Measurements from ENCODE around the gene TUBAL3.

TUBAL3 gene

DNA sequence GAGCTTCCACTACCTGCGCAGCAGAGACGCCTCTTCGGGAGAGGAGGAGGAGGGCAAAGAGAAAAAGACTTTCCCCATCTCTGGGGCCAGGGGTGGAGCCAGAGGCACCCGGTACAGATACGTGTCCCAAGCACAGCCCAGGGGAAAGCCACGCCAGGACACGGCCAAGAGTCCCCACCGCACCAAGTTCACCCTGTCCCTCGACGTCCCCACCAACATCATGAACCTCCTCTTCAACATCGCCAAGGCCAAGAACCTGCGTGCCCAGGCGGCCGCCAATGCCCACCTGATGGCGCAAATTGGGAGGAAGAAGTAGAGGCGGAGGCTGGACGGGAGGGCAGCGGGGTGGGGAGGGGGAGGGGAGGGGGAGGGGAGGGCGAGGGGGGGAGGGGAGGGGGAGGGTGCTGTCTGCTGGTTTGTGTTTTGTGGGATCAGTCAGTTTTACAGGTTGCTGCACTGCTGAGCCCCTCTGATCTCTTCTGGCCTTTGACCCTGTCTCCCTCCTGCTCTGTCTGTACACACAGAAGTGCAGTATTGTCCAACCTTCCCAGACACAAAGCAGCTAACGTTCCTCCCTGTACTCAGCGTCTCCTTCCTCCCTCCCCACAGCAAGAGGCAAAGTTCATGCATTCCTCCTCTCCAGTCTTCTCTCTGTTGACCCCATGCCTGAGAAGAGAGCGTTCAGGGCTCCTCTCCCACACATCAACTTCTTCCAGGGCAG lies 30.6 kb downstream of the TUBAL3 start:
- no peak for DNase-seq

DNA sequence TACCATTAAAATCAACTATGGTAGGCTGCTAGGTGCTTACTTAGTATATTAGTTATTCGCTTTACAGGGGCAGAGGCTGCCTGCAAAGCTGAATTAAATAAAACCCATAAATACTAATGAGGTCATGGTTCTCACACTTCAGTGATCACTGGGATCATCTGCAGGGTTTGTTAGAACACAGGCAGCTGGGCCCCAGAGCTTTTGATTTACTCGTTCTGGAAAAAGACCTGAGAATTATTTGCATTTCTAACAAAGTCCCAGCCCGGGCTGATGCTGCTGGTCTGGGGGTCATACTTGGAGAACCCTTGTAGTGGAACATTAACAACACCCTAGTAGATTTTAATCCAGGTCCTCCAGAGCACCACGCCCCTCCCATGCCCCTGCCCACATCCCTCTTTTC lies 31.3 kb downstream of the TUBAL3 start:
- DNase-seq = no peak

- no peak for DNase-seq
These were observed 33.9 kb downstream of the TUBAL3 start for GRCh38 chr10:5370493-5371352.

DNA sequence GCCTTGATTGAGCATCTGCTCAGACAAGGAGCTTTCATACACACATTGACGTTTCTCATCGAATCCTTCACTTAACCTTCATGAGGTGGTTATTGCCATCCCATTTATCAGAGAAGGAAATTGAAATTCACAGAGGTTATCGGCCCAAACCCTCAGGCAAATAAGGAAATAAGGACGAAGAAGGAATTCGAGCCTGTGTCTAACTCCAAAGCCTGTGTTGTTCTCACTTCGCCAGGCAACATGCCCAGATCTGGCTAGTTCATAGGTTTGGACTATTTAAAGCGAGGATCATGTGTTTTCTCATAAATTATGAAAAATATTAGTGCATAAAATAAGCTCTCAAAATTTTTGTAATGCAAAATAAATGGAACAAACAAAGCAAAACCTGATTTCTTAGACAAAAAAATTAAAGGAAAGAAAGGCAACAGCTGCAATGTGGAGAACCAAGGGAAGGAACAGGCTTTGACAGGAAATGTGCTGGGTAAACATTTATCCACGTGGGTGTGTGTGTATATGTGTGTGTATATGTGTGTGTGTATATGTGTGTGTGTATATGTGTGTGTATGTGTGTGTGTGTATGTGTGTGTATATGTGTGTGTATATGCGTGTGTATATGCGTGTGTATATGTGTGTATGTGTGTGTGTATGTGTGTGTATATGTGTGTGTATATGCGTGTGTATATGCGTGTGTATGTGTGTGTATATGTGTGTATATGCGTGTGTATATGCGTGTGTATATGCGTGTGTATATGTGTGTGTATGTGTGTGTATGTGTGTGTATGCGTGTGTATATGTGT lies 35.1 kb downstream of the TUBAL3 start:
- DNase-seq = no peak

- DNase-seq = no peak
These were observed 38.7 kb downstream of the TUBAL3 start for GRCh38 chr10:5365928-5366327.

GRCh38 chr10:5364890-5365338 lies 39.7 kb downstream of the TUBAL3 start, which contains the start of gene UCN3:
UCN3 (plus strand) TSS chr10:5364966; CDS start chr10:5373721, 8,755 bp downstream.
- DNase-seq = no peak

DNA sequence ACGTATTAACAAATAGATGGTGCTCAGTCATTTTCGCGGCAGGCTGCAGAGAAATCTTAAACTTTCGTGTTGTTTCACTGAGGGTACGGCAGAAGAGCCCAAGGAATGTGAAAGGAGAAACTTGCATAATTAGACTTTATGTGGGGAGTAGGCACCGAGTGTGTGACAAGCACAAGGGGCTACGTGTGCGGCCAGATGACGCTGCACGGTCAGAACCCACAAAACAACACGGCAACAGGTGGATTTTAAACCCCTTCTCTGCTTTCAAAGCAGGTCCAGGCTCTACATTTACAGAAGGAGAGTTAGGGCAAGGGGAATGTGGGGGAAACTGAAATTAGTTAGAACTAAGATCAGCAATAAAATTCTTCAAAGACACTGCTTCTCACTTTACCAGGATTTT lies 40.3 kb downstream of the TUBAL3 start:
- no peak for DNase-seq

DNA sequence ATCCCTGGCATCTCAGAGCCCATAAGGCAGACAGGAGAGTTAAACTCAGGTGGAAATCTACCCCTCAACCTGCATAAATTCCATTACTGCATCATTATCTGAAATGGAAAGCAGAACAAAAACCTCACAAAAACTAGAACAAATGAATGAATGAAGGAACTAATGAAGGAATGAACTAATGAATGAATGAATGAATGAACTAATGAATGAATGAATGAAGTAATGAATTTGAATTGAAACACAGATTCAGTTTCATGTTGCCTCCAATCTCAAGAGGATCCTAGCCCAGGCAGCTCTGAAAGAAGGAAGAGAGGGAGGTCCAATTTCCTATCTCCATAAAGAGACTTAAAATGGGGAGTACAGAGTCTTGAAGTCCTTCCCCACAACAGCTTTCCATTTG lies 41.8 kb downstream of the TUBAL3 start:
- no peak for DNase-seq

- peak; percentile 30 for DNase-seq
These were observed 42.7 kb downstream of the TUBAL3 start for GRCh38 chr10:5361966-5362365.

DNA sequence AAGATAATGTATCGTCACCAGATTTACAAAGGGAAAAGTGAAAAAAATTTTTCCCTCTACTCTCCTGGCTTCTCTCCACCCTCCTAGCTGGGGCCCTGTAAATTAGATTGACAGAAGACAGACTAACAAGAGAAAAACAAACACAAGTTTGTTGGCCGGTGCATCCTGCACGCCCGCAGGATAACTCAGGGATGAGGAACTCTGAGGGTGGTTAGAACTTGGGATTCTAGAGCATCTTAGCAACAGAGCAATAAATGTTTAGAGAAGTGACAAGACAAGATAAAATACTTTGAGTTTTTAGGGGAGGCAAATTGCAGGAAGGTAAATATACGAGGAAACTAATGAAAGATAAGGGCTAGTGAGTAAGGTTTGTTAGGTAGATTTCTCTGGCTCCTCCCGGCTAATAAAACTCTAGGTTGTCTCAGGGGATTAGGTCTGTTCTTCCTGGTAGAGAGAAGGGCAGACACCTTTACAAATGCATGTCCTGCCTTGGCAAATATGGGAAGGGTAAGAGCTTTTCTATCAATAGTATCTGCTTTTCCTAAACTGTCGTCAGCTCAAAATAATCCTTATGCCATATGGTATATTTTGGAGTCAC lies 44.2 kb downstream of the TUBAL3 start:
- no peak for DNase-seq

GRCh38 chr10:5356302-5356763 lies 48.3 kb downstream of the TUBAL3 start:
- DNase-seq = no peak

DNA sequence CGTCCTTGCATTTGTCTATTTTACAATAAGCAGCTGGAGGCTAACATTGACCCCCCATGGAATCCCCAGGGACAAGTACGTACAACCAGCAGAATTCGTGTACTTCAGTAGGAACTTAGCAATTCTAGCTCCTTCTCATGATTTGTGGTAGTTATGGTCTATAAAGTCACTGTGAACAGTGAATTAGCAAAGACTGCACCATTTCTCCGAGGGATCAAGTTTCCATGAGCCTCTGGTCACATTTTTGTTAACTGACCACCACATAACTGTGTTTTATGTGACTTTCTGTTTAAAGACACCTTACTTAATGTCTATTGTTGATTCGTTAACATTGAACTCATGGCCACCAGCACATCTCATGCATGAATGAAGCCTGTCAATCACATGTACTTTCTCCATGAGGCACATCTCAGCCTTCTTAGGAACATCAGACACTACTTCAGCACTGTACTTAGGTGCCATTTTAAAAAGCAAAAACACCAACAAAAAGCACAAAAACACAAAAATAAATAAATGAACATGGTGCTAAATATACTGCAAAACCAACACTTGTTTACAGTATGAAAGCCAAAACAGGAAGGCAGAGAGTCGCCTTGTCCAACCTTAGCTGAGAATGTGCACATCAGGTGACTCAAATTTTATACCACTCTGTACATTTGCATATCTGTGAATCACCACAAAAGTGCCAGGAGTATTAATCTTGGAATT lies 48.9 kb downstream of the TUBAL3 start:
- DNase-seq = no peak

- DNase-seq = no peak
These were observed 50.6 kb downstream of the TUBAL3 start for GRCh38 chr10:5354068-5354467.

DNA sequence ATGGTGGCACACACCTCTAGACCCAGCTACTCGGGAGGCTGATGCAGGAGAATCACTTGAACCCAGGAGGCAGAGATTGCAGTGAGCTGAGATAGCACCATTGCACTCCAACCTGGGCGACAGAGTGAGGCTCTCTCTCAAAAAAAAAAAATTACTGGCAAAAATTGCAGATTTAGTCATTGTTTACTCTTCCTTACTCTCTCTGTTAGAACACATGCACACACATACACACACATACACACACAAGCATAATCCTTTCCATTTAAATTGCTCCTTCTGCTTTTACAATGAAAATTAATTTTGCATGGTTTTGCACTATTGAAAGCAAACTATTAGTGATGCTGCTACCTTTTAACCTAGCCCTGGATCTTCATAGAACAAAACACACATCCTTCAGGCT lies 55.3 kb downstream of the TUBAL3 start:
- DNase-seq = no peak

DNA sequence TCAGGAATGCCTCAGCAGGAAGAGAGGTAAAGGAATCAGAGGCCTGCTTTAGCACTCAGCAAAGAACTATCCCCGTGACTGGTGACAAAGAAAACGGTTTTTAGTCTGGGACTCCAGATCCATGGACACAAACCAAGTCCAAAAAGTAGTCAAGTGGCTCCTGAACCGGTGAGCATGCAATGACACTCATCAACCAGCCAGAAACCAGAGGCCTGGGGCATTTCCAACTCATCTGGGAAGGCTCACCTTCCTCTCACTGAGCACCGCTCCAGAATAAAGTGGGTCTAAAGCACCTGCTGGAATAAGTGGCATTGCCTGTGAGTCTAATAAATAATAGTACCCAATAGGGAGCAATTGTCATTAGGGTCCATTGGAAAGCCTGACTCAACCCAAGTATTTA lies 57.7 kb downstream of the TUBAL3 start:
- DNase-seq = no peak

- DNase-seq = no peak
These were observed 59.9 kb downstream of the TUBAL3 start for GRCh38 chr10:5344746-5345145.

DNA sequence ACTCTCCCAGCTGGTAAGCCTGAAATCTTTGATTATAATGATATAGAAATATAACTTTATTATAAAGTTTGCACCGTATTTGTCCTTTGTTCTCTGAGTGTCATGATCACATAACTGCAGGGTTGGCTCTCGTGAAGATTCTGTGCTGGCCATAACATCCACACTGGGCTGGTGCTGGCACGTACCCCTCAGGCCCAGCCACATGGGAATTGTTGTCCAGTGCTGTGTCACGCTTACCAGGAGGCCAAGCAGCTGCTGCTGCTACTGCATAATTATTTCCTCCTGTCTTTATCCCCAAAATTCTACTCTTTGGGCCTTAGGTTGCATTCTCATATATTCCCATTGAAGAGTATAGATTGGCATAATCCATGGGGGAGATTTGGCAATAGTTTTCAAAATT lies 60.6 kb downstream of the TUBAL3 start:
- no peak for DNase-seq

DNA sequence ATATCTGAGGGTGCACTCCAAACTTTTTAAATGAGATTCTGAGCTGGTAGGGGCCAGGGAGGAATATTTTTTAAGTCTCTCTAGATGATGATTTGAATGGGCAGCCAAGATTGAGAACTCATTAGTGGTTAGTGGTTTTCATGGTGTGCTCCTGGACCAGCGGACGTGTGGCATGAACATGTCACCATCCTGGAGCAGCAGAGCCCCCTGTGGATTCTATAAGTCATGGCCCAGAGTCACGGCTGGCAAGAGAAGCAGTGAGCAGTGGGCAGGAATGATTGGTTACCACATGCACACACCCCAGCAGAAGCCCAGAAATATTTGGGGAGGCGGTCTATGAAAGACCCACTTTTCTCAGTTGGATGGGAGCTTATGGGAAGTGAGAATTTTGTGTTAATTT lies 61.1 kb downstream of the TUBAL3 start:
- DNase-seq = peak; percentile 5
